Activated naive CD8-positive, alpha-beta T cell treated with anti-CD3 and anti-CD28 coated beads, Interleukin-2, amount 50 U/mL, for 24 hours (primary cell): ENCODE measurements around the gene LY6G6F.

Source experiments
- ATAC-seq: fragments of 150-1000 bp; cut with Tn5 transposase; one replicate; pipeline ENCODE4 v1.10.0; 2021
- DNase-seq: peaks from one replicate; pipeline ENCODE4 v3.0.0; 2021
- H3K27ac Mint-ChIP-seq: one replicate; pipeline ENCODE4 v1.8.0; 2021; ENCODE audit warnings: mild to moderate bottlenecking, mixed read lengths
- H3K27me3 Mint-ChIP-seq: one replicate; pipeline ENCODE4 v1.8.0; 2021; ENCODE audit warnings: mixed read lengths
- H3K36me3 Mint-ChIP-seq: one replicate; pipeline ENCODE4 v1.8.0; 2021; ENCODE audit warnings: low read depth, mixed read lengths
- H3K4me1 Mint-ChIP-seq: one replicate; pipeline ENCODE4 v1.8.0; 2021; ENCODE audit warnings: mixed read lengths
- H3K4me3 Mint-ChIP-seq: one replicate; pipeline ENCODE4 v1.8.0; 2021; ENCODE audit warnings: mild to moderate bottlenecking, moderate library complexity, mixed read lengths
- H3K9me3 Mint-ChIP-seq: one replicate; pipeline ENCODE4 v1.8.0; 2021; ENCODE audit warnings: mixed read lengths

The LY6G6F gene

DNA sequence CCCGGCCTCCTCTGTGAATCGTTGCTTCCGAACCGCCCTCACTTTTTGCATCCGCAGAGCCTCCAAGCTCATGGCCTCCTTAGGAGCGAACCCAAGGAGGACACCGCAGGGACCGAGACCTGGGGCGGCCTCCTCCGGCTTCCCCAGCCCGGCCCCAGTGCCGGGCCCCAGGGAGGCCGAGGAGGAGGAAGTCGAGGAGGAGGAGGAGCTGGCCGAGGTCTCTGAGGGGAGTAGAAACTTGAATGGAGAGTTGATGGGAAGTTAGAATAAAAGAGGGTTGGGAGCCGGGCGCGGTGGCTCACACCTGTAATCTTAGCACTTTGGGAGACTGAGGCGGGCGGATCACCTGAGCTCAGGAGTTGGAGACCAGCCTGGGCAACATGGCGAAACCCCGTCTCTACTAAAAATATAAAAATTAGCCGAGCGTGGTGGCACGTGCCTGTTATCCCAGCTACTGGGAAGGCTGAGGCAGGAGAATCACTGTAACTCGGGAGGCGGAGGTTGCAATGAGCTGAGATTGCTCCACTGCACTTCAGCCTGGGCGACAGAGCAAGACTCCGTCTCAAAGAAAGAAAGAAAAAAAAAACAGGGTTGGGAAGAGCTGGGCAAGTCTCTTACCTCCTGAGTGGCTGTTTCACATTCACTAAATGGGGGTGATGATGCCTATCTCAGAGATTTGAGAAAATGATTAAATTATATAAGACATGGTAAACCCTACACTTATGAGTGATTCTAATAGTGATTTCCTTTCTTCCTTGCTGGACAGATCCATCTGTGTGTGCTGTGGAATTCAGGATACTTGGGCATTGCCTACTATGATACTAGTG is 33.9 kb downstream of the LY6G6F start:
- no peak for DNase-seq
- H3K36me3 Mint-ChIP-seq = peaks cover 44% of the 10 kb centered on the region
- peaks cover 3% of the 10 kb centered on the region for H3K27me3 Mint-ChIP-seq
- H3K4me3 Mint-ChIP-seq = peak overlapping the region; percentile 97
- peaks cover 52% of the 10 kb centered on the region for H3K4me1 Mint-ChIP-seq
- peak overlapping the region; percentile 83 for H3K27ac Mint-ChIP-seq
- no peaks in the 10 kb centered on the region for H3K9me3 Mint-ChIP-seq
- ATAC-seq = no peak

DNA sequence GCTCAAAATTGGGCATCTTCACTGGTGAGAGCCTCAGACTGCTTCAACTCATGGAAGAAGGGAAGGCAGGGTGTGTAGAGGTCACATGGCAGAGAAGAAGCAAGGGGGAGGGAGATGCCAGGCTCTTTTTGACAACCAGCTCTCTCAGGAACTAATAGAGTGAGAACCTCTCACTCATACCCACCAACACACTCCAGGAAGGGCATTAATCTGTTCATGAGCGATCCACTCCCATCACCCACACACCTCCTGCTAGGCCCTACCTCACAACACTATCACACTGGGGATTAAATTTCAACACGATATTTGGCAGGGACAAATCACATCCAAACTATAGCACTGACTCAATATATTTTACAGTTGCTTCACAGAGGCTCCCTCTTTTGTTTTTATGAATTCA is 35.1 kb downstream of the LY6G6F start:
- peaks cover 3% of the 10 kb centered on the region for H3K27me3 Mint-ChIP-seq
- peaks cover 48% of the 10 kb centered on the region for H3K4me1 Mint-ChIP-seq
- H3K4me3 Mint-ChIP-seq = peak overlapping the region; percentile 97
- peak overlapping the region; percentile 83 for H3K27ac Mint-ChIP-seq
- ATAC-seq = no peak
- no peak for DNase-seq
- no peaks in the 10 kb centered on the region for H3K9me3 Mint-ChIP-seq
- peaks cover 48% of the 10 kb centered on the region for H3K36me3 Mint-ChIP-seq

DNA sequence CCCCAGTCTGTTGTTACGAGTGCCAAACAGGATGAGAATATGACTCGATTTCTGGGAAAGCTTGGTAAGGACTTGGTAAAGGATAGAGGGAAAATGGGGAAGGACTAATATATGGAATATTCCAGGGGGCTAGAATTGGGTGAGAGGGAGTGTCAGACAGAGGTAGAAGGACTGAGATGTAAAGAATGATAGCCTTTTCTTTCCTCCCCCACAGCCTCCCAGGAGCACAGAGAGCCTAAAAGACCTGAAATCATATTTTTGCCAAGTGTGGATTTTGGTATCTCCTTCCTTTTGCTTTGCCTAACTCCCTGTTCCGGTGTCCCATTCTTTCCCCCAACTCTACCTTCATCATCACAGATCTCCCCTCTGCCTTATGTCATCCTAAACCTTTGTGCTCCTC is 36.2 kb downstream of the LY6G6F start:
- Mint-ChIP-seq H3K9me3 (no peaks in the 10 kb centered on the region), H3K4me1 (peaks cover 37% of the 10 kb centered on the region), H3K4me3 (no peak overlapping the region), H3K36me3 (peaks cover 56% of the 10 kb centered on the region), H3K27me3 (peaks cover 3% of the 10 kb centered on the region), H3K27ac (no peak overlapping the region)
- DNase-seq = no peak
- ATAC-seq = no peak

DNA sequence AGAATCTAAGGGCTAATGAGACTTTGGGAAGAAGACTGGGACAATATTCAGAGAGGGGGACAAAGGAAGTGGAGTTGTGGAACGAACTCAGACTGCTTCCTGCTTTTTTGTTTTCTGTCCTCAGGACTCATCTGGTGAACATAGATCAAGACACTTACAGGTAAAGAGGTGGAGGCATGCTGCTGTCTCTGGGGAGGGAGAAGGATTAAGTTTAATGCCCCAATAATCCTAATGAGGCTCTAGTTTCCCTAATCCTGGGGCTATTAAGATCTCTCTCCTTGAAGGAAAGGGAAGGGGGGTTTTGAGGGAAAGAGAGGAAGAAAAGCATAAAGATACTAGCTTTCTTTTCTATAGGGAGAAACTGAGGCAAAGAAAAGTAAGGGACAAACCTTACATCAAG is 37.8 kb downstream of the LY6G6F start:
- DNase-seq = no peak
- H3K4me3 Mint-ChIP-seq = no peak overlapping the region
- H3K4me1 Mint-ChIP-seq = peaks cover 23% of the 10 kb centered on the region
- no peak overlapping the region for H3K27ac Mint-ChIP-seq
- H3K9me3 Mint-ChIP-seq = no peaks in the 10 kb centered on the region
- H3K27me3 Mint-ChIP-seq = peaks cover 3% of the 10 kb centered on the region
- ATAC-seq = no peak
- peaks cover 62% of the 10 kb centered on the region for H3K36me3 Mint-ChIP-seq

DNA sequence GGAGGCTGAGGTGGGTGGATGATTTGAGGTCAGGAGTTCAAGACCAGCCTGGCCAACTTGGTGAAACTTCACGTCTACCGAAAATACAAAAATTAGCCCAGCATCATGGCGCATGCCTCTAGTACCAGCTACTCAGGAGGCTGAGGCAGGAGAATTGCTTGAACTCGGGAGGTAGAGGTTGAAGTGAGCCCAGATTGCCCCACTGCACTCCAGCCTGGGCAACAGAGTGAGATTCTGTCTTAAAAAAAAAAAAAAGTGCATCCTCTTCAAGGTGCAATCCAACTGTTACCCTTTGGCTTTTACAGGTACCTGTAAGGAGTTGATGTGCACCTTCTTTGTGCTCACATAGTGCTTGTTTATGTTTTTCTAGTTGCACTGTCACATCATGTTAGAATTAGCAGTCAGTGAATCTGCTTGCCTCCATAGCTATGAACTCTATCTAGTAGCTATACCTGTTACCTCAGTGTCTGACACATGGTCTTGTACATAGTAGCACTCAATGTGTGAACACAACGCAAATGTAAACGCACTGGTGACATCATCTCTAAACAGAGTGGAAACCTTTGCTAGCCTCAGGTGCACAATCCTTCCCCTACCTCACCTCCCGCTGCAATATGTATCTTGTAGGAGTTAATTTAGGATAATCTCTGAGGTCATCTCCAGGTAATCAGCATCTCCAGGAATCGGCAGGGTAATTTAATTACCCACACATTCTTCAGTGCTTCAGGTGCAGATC is 42.8 kb downstream of the LY6G6F start:
- Mint-ChIP-seq H3K36me3 (peaks cover 32% of the 10 kb centered on the region), H3K4me1 (no peaks in the 10 kb centered on the region), H3K4me3 (no peak overlapping the region), H3K27ac (no peak overlapping the region), H3K9me3 (no peaks in the 10 kb centered on the region), H3K27me3 (no peaks in the 10 kb centered on the region)
- no peak for ATAC-seq
- DNase-seq = no peak

DNA sequence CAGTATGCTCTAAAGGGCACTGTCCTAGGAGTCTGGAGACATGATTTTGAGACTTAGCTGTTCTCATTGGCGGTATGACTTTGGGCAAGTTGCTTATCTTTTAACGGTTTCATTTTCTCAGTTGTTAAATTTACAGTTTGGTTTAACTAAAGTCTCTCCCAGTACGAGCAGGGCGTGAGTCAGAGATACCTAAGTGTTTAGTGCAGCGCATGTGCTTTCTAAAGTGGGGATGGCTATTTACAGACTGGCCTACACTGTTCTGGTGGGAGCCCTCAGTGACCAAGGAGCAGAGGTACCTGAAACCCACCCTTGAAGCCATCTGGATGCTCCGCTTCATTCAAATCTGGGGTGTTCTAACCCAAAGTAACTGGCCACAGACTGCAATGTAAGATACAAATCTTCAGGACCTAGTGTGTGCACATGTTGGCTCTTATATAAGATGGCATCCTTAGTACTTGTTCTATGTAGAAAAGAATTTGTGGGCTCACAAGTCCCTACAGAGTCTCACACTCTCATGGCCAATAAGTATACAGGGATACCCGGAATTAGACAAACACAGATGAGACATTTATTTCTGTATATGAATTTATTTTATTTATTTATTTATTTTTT is 43.9 kb downstream of the LY6G6F start:
- no peaks in the 10 kb centered on the region for H3K9me3 Mint-ChIP-seq
- no peak overlapping the region for H3K4me3 Mint-ChIP-seq
- no peak for ATAC-seq
- no peaks in the 10 kb centered on the region for H3K4me1 Mint-ChIP-seq
- no peak for DNase-seq
- H3K27ac Mint-ChIP-seq = no peak overlapping the region
- H3K27me3 Mint-ChIP-seq = no peaks in the 10 kb centered on the region
- peaks cover 28% of the 10 kb centered on the region for H3K36me3 Mint-ChIP-seq

DNA sequence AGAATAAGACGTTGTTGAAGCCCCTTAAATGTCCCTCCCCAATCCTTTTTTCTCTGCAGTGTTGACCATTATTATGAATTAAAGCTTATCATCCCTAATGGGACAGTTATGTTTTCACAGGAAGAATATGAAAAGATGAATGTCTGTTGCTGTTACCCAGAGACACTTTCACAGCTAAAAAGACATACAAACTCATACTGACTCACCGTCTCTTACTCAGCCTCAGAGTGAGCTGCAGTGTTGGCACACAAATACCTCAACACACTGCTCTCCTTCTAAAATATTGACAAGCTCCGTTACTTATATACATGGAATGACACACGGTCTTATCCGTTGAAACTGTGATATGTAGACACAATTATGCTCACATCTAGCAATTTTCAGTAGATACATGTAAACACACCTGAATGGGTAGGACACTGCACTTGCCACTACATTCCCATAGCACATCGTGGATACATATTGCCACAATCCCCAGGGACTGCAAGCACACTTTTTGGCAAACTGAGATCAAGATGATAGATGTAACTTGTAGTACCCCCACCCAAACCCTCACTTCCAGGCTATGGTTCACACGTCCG is 46.2 kb downstream of the LY6G6F start:
- Mint-ChIP-seq H3K36me3 (peaks cover 17% of the 10 kb centered on the region), H3K27me3 (no peaks in the 10 kb centered on the region), H3K27ac (no peak overlapping the region), H3K4me1 (no peaks in the 10 kb centered on the region), H3K9me3 (no peaks in the 10 kb centered on the region), H3K4me3 (no peak overlapping the region)
- DNase-seq = no peak
- ATAC-seq = no peak

DNA sequence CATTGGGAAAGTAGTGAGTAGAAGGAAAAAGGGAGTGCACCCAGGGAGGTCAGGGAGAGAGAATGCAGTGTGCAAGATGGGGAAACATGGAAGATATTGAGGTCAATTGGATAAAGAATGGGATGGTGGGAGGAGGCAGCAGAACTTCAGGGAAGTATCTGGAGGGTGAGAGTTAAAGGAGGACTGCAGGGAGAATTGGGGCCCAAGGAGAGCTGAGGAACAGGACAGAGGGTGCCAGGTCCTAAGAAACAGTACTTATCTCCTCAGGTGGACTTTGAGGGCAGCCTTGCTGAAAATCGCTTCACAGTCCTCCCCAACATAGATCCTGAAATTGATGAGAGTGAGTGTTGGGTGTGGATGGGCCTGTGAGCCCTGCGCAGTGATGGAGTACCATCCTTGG is 51.6 kb downstream of the LY6G6F start:
- Mint-ChIP-seq H3K9me3 (no peaks in the 10 kb centered on the region), H3K27ac (no peak overlapping the region)

More for the DNA sequence above, 51.6 kb downstream of the LY6G6F start:
- H3K27me3 Mint-ChIP-seq = no peaks in the 10 kb centered on the region
- no peak overlapping the region for H3K4me3 Mint-ChIP-seq
- H3K4me1 Mint-ChIP-seq = no peaks in the 10 kb centered on the region
- ATAC-seq = no peak
- H3K36me3 Mint-ChIP-seq = peaks cover 44% of the 10 kb centered on the region
- no peak for DNase-seq
